OCI-LY3 (cell line): ENCODE results near the gene ETV7.

Experiments used
- H2AFZ ChIP-seq: fragments of 200-600, 300-600 bp; shearing (Covaris generic); 2 replicates; pipeline ENCODE4 v1.6.0; 2014; ENCODE audit warnings: antibody characterized with exemption, low read depth, low read length
- H3K27ac ChIP-seq: fragments of 200-600, 300-600 bp; sonication (generic); 2 replicates; pipeline ENCODE4 v1.5.1; 2014; ENCODE audit warnings: mild to moderate bottlenecking, low read length, moderate library complexity, mixed read lengths
- H3K27me3 ChIP-seq: fragments of 200-600, 300-600 bp; sonication (generic); 2 replicates; pipeline ENCODE4 v1.6.1; 2014; ENCODE audit warnings: low read depth, low read length, mixed read lengths
- H3K36me3 ChIP-seq: fragments of 200-600, 300-600 bp; sonication (generic); replicated peaks from 2 replicates; pipeline ENCODE3; 2014; ENCODE audit warnings: low read depth, low read length, mixed read lengths
- H3K4me1 ChIP-seq: fragments of 300-600, 200-600 bp; sonication (generic); 2 replicates; pipeline ENCODE4 v1.6.1; 2014; ENCODE audit warnings: low read length, mixed read lengths
- H3K4me2 ChIP-seq: fragments of 200-600, 300-600 bp; sonication (generic); 2 replicates; pipeline ENCODE4 v1.6.1; 2014; ENCODE audit warnings: low read length, mixed read lengths
- H3K4me3 ChIP-seq: fragments of 300-600, 200-600 bp; sonication (generic); 2 replicates; pipeline ENCODE4 v1.5.1; 2014; ENCODE audit warnings: antibody characterized with exemption, mild to moderate bottlenecking, low read length, moderate library complexity
- H3K79me2 ChIP-seq: fragments of 300-600, 200-600 bp; shearing (Covaris generic); 2 replicates; pipeline ENCODE4 v1.6.1; 2014; ENCODE audit warnings: mild to moderate bottlenecking, low read length, mixed read lengths
- H3K9ac ChIP-seq: fragments of 300-600, 200-600 bp; shearing (Covaris generic); 2 replicates; pipeline ENCODE4 v1.6.0; 2014; ENCODE audit warnings: mild to moderate bottlenecking, low read length, moderate library complexity
- H3K9me3 ChIP-seq: fragments of 200-600, 300-600 bp; shearing (Covaris generic); 2 replicates; pipeline ENCODE4 v1.6.1; 2014; ENCODE audit warnings: low read length, mixed read lengths; ENCODE audit not compliant: insufficient read depth
- H4K20me1 ChIP-seq: fragments of 200-600, 300-600 bp; sonication (generic); 2 replicates; pipeline ENCODE4 v1.6.1; 2016; ENCODE audit warnings: low read length, mixed read lengths; ENCODE audit not compliant: insufficient read depth
- EZH2phosphoT487 ChIP-seq: fragments of 200-600 bp; shearing (Covaris generic); IDR thresholded peaks from 2 replicates; pipeline ENCODE4 v1.6.1; 2018; ENCODE audit warnings: antibody characterized with exemption, mixed run types, low read depth
- TF ChIP-seq, protein P1 (sequence below): fragments of 200-600, 300-600 bp; sonication (generic); IDR thresholded peaks from 2 replicates; pipeline ENCODE4 v1.5.1; 2014; ENCODE audit warnings: antibody characterized with exemption, low read length, low read depth

ETV7 gene

DNA sequence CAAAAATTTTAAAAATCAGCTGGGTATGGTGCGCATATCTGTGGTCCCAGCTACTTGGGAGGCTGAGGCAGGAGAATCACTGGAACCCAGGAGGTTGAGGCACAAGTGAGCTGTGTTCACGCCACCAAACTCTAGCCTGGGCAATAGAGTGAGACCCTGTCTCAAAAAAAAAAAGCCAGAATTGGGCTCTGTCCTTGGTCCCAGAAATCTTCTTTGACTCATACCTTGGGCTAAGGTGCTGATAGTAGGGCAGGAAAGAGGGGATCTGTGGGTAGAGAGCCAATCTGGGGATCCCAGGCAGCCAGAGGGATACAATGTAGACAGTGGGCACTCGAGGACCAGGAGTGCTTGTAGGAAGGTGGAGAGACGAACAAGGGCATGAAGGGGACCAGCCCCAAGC, 13.3 kb downstream of the ETV7 start:
- no peak overlapping the region for H3K4me2 ChIP-seq
- no peaks in the 10 kb centered on the region for H3K79me2 ChIP-seq
- H3K27ac ChIP-seq: no peak overlapping the region
- H4K20me1 ChIP-seq: no peaks in the 10 kb centered on the region
- peaks cover 14% of the 10 kb centered on the region for H3K27me3 ChIP-seq
- H3K4me1 ChIP-seq: peaks cover 15% of the 10 kb centered on the region
- H2AFZ ChIP-seq: no peak overlapping the region
- TF ChIP-seq, protein P1, sequence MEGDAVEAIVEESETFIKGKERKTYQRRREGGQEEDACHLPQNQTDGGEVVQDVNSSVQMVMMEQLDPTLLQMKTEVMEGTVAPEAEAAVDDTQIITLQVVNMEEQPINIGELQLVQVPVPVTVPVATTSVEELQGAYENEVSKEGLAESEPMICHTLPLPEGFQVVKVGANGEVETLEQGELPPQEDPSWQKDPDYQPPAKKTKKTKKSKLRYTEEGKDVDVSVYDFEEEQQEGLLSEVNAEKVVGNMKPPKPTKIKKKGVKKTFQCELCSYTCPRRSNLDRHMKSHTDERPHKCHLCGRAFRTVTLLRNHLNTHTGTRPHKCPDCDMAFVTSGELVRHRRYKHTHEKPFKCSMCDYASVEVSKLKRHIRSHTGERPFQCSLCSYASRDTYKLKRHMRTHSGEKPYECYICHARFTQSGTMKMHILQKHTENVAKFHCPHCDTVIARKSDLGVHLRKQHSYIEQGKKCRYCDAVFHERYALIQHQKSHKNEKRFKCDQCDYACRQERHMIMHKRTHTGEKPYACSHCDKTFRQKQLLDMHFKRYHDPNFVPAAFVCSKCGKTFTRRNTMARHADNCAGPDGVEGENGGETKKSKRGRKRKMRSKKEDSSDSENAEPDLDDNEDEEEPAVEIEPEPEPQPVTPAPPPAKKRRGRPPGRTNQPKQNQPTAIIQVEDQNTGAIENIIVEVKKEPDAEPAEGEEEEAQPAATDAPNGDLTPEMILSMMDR: no peak
- TF ChIP-seq EZH2phosphoT487: no peak
- H3K9ac ChIP-seq: no peak overlapping the region
- H3K36me3 ChIP-seq: no peaks in the 10 kb centered on the region
- no peak overlapping the region for H3K4me3 ChIP-seq
- H3K9me3 ChIP-seq: no peaks in the 10 kb centered on the region

DNA sequence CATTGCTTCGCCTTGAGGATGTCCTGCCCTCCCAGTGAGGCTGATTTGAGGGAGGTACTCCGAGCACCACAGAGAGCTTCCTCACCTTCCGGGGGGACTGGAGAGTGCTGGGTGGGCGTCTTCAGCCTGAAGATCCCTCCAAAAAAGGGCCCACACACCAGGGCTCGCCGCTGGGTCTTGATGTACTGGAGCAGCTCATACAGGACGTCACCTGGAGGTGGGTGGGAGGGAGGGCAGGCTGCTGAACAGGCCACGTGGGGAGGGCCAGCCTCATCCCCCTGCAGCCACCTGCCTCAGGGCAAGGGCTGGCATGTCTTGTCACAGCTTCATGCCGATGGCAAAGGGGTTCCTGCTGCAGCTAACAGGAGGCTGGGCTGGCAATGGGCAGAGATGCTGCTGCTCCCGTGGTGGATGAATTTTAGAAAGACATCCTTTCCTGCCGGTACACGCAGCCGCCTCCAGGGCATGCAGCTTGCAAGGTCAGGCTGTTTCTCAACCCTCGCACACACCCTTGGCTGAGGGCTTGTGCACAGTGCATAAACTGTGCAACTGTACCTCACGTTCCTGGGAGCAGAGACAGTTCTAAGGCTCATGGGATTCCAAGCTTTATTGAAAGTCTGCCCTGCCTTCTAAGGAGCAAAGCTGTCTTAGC, 14.0 kb downstream of the ETV7 start:
- Histone ChIP-seq H3K27me3 (peaks cover 14% of the 10 kb centered on the region), H3K4me3 (no peak overlapping the region), H3K4me2 (no peak overlapping the region), H2AFZ (no peak overlapping the region), H3K9ac (no peak overlapping the region), H3K4me1 (peaks cover 12% of the 10 kb centered on the region), H3K36me3 (no peaks in the 10 kb centered on the region), H4K20me1 (no peaks in the 10 kb centered on the region), H3K79me2 (no peaks in the 10 kb centered on the region), H3K27ac (no peak overlapping the region), H3K9me3 (no peaks in the 10 kb centered on the region)
- no peak for TF ChIP-seq EZH2phosphoT487
- TF ChIP-seq, protein P1: no peak

- Histone ChIP-seq H3K4me2 (no peak overlapping the region), H3K9ac (no peak overlapping the region), H3K79me2 (no peaks in the 10 kb centered on the region), H3K9me3 (no peaks in the 10 kb centered on the region), H3K27ac (no peak overlapping the region), H3K4me1 (peaks cover 3% of the 10 kb centered on the region), H4K20me1 (no peaks in the 10 kb centered on the region), H3K27me3 (peaks cover 10% of the 10 kb centered on the region), H3K36me3 (no peaks in the 10 kb centered on the region), H3K4me3 (no peak overlapping the region), H2AFZ (no peak overlapping the region)
- no peak for TF ChIP-seq EZH2phosphoT487
- TF ChIP-seq, protein P1: no peak
These were observed 15.4 kb downstream of the ETV7 start for GRCh38 chr6:36372088-36372487.

GRCh38 chr6:36371211-36371610, 16.3 kb downstream of the ETV7 start:
- Histone ChIP-seq H3K27ac (no peak overlapping the region), H3K4me2 (no peak overlapping the region), H3K9ac (no peak overlapping the region), H3K9me3 (no peaks in the 10 kb centered on the region), H3K36me3 (no peaks in the 10 kb centered on the region), H3K79me2 (no peaks in the 10 kb centered on the region), H3K4me3 (no peak overlapping the region), H3K4me1 (peaks cover 11% of the 10 kb centered on the region), H4K20me1 (no peaks in the 10 kb centered on the region), H2AFZ (no peak overlapping the region), H3K27me3 (peaks cover 10% of the 10 kb centered on the region)
- TF ChIP-seq EZH2phosphoT487: no peak
- TF ChIP-seq, protein P1: no peak
